ENCODE results near the gene NPL.

The NPL gene

GRCh38 chr1:182766050-182766449 lies 23.5 kb upstream of the NPL start:
- TF ChIP-seq, protein P1, sequence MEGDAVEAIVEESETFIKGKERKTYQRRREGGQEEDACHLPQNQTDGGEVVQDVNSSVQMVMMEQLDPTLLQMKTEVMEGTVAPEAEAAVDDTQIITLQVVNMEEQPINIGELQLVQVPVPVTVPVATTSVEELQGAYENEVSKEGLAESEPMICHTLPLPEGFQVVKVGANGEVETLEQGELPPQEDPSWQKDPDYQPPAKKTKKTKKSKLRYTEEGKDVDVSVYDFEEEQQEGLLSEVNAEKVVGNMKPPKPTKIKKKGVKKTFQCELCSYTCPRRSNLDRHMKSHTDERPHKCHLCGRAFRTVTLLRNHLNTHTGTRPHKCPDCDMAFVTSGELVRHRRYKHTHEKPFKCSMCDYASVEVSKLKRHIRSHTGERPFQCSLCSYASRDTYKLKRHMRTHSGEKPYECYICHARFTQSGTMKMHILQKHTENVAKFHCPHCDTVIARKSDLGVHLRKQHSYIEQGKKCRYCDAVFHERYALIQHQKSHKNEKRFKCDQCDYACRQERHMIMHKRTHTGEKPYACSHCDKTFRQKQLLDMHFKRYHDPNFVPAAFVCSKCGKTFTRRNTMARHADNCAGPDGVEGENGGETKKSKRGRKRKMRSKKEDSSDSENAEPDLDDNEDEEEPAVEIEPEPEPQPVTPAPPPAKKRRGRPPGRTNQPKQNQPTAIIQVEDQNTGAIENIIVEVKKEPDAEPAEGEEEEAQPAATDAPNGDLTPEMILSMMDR (IDR thresholded peaks at IDR 0.05; ENCODE audit: insufficient read depth, missing control alignments): no peak
- DNase-seq (ENCODE audit: insufficient read length, low spot score): no peak
- FAIRE-seq: no peak

- FAIRE-seq (peak; percentile 16), DNase-seq (ENCODE audit: insufficient read length, low spot score) (no peak)
- TF ChIP-seq, protein P1 (IDR thresholded peaks at IDR 0.05; ENCODE audit: insufficient read depth, missing control alignments): no peak
Measured at GRCh38 chr1:182766881-182767645, 22.5 kb upstream of the NPL start.

DNA sequence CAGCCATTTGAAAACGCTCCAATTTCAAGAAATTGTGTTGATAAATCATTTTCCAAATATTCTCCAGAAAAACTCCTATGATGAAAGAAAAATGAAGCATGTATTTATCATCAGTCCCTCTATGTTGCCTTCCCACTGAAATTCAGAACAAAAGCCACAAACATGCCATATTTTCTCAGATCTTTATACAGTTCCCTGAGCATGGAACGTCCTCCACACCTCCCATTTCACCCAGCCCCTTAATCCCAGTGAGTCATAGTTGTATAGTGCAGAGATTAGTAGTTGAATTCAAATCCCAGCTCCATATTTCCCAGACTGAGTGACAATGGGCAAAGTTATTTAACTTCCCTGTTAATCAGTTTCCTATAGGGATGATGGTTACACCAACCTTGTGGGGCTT lies 20.6 kb upstream of the NPL start:
- TF ChIP-seq, protein P1 (IDR thresholded peaks at IDR 0.05; ENCODE audit: insufficient read depth, missing control alignments): no peak
- DNase-seq (ENCODE audit: insufficient read length, low spot score): no peak
- FAIRE-seq: peak; percentile 11

GRCh38 chr1:182770232-182770631 lies 19.3 kb upstream of the NPL start:
- no peak for DNase-seq (ENCODE audit: insufficient read length, low spot score)
- peak; percentile 16 for FAIRE-seq
- TF ChIP-seq, protein P1 (IDR thresholded peaks at IDR 0.05; ENCODE audit: insufficient read depth, missing control alignments): no peak

DNA sequence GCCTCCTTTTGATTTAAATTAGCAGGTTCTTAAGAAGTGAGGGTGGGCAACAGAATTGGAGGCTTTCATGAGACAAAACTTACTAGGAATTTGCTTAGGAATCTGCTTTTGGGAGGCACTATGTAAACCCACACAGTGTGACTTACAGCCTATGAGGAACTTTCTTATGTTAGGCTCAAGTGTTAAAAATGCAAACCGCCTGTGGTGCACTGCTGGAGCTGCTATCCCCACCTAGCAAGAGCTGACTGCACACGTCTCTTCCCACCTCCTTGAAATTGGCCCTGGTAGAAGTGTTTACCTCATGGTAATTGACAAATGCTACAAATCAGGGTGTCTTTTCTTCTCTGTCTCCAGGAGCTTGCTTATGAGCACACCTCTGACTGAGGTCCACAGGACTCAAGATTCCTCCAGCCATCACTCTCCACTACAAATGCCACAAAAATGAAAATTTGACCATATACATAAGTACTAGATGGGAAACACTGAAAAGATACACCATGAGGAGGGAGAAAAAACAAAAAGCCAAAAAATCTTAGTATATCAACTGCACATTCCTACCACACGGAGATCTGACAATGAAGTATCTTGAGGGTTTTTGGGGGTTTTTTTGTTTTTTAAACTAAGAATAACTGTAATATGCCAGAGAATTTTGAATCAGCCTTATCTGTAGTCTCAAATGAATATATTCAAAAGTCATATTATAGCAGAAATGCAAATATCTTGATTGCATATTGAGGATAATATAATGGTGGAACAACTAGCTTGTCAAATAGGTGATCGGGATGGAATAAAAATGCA lies 18.2 kb upstream of the NPL start:
- DNase-seq (ENCODE audit: insufficient read length, low spot score): no peak

GRCh38 chr1:182777386-182777785 lies 12.2 kb upstream of the NPL start:
- no peak for FAIRE-seq
- TF ChIP-seq, protein P1 (IDR thresholded peaks at IDR 0.05; ENCODE audit: insufficient read depth, missing control alignments): no peak
- DNase-seq (ENCODE audit: insufficient read length, low spot score): no peak

More for the DNA sequence above, 18.2 kb upstream of the NPL start:
- FAIRE-seq: peak; percentile 35
- TF ChIP-seq, protein P1 (IDR thresholded peaks at IDR 0.05; ENCODE audit: insufficient read depth, missing control alignments): no peak

GRCh38 chr1:182778862-182779261 lies 10.7 kb upstream of the NPL start:
- DNase-seq (ENCODE audit: insufficient read length, low spot score): no peak
- TF ChIP-seq, protein P1 (IDR thresholded peaks at IDR 0.05; ENCODE audit: insufficient read depth, missing control alignments): no peak
- FAIRE-seq: no peak

Data from D721Med (cell line).